Body of pancreas (tissue), 4 donors: ENCODE results near the gene ACTRT3.

ENCODE experiments used
- CTCF ChIP-seq, 7 experiments: fragments of 450-650 bp in 4 of 7; fragments of 200-600 bp in 3 of 7; sonication (generic) in 3 of 7; IDR thresholded peaks; one replicate each; pipeline ENCODE4 v1.5.1; 2016 to 2019; ENCODE audit warnings: antibody characterized with exemption in 7 of 7
- POLR2A ChIP-seq, 3 donors: fragments of 450-650 bp; IDR thresholded peaks; one replicate each; pipeline ENCODE4 v1.6.1; 2016; ENCODE audit warnings: antibody characterized with exemption in 3 of 3, mild to moderate bottlenecking in 2 of 3

- TF ChIP-seq CTCF (IDR thresholded peaks at IDR 0.05) (no peak), POLR2A (IDR thresholded peaks at IDR 0.05) (no peak)
Measured at GRCh38 chr3:169780742-169781141, 11.4 kb upstream of the ACTRT3 start.
